Right lobe of liver (tissue), 6 donors: ENCODE data around the gene PIK3CB. TPM values are rescaled to one million over a fixed set of nuclear protein-coding genes. Genes with fewer than 3 reads are reported as not detected.
A peak's percentile ranks its signal among the peaks of the same experiment; 100 is the strongest.

Source experiments
- ATAC-seq, 4 donors: fragments of 200-7000 bp; cut with Tn5 transposase; one replicate each; pipeline ENCODE4 v1.9.1; 2020; ENCODE audit warnings: mild to moderate bottlenecking in 4 of 4, moderate library complexity in 4 of 4
- DNase-seq, 3 donors: peaks; one replicate each; pipeline ENCODE4 v3.0.0-alpha.2; 2020
- H3K27ac ChIP-seq, 3 donors: fragments of 200-600 bp; one replicate each; pipeline ENCODE4 v1.8.0; 2022
- H3K27me3 ChIP-seq, 2 donors: fragments of 200-600 bp; one replicate each; pipeline ENCODE4 v1.8.0; 2022
- H3K36me3 ChIP-seq, 4 donors: fragments of 200-600 bp; sonication (generic) in 1 of 4; one replicate each; pipeline versions ENCODE4 v1.5.1 to v1.8.0; 2017 to 2022; ENCODE audit warnings: control low read depth in 1 of 4
- H3K4me1 ChIP-seq, 4 donors: fragments of 200-600 bp; sonication (generic) in 1 of 4; one replicate each; pipeline versions ENCODE4 v1.5.1 to v1.8.0; 2017 to 2022; ENCODE audit warnings: control low read depth in 1 of 4
- H3K4me3 ChIP-seq, 3 donors: fragments of 200-600 bp; one replicate each; pipeline ENCODE4 v1.8.0; 2022
- H3K9me3 ChIP-seq, 4 donors: fragments of 200-600 bp; sonication (generic) in 1 of 4; one replicate each; pipeline versions ENCODE4 v1.5.1 to v1.8.0; 2017 to 2022; ENCODE audit warnings: control low read depth in 1 of 4
- CTCF ChIP-seq, 4 donors: fragments of 200-600 bp in 3 of 4; fragments of 450-650 bp in 1 of 4; IDR thresholded peaks; one replicate each; pipeline versions ENCODE4 v1.5.1 to v1.8.0; 2016 to 2022; ENCODE audit warnings: antibody characterized with exemption in 4 of 4, mild to moderate bottlenecking in 2 of 4
- POLR2A ChIP-seq: fragments of 450-650 bp; IDR thresholded peaks from one replicate; pipeline ENCODE4 v1.6.1; 2017; ENCODE audit warnings: antibody characterized with exemption, mild to moderate bottlenecking
- WGBS: methylation state at CpG from one replicate; pipeline ENCODE4 v1.1.6; 2018; ENCODE audit warnings: low coverage, low lambda C conversion rate; ENCODE audit not compliant: insufficient coverage; ENCODE audit errors: missing lambda C conversion rate; 5-methylcytosine and 5-hydroxymethylcytosine counted together
- intact Hi-C, 2 donors: fragments of 100-400 bp; cut with DNase I; formaldehyde crosslinking; loops; one replicate each; pipeline versions ENCODE4 v1.11.2 to v1.14.1; 2022
- total RNA-seq, 6 experiments: library from RNA; depleted of rRNA in 2 of 6; stranded (reverse); fragments of >200 nt in 2 of 6; fragmentation: NEBNext Ultra II Directional in 3 of 6; extraction: Animal tissue kit (Norgen Biotek cat#: 25700) in 3 of 6; gene quantifications; one replicate each; pipeline versions ENCODE4 v1.1.0 to v1.2.4, GENCODE V29; 2016 to 2023
- donor health status: DM: no; HTN: yes; CAD: no.
- donor health status: DM: no; HTN: no; CAD: no.
- donor health status: DM: no; HTN: no; CAD: no.
- donor health status: DM: no; HTN: yes; CAD: no.
- donor health status: DM: no; HTN: yes; CAD: no.

The PIK3CB gene
- total RNA-seq, 6 experiments from 2014 or later, result 12.1 to 20.9 (median 14.6) TPM

DNA sequence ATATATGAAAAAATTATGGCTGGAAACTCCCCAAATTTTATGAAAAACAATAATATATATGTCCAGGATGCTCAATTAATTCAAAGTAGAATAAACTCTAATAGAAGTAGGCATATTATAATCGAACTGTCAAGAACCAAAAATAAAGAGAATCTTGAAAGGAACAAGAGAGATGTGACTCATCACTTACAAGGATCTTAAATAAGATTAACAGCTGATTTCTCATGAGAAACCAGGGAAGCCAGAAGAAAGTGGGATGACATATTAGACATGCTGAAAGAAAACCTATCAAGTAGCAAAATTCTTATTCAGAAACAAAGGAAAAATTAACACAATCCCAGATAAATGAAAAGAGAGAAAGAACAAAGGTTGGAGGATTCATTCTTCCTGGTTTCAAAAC lies 159.3 kb downstream of the PIK3CB start:
- no peaks in the 10 kb centered on the region for H3K36me3 ChIP-seq
- H3K4me3 ChIP-seq, result no peak overlapping the region
- H3K27me3 ChIP-seq, result no peaks in the 10 kb centered on the region
- no peak for TF ChIP-seq CTCF (IDR thresholded peaks at IDR 0.05)
- no peak for TF ChIP-seq POLR2A
- intact Hi-C loops, result no loop called here
- DNase-seq, result no peak
- peaks cover 0 to 9% (median 0%) of the 10 kb centered on the region in 4 donors for H3K4me1 ChIP-seq
- WGBS, result 88% methylated on average over 1 of the region's 1 CpG
- no peak overlapping the region for H3K27ac ChIP-seq
- ATAC-seq, result no peak
- no peaks in the 10 kb centered on the region for H3K9me3 ChIP-seq

DNA sequence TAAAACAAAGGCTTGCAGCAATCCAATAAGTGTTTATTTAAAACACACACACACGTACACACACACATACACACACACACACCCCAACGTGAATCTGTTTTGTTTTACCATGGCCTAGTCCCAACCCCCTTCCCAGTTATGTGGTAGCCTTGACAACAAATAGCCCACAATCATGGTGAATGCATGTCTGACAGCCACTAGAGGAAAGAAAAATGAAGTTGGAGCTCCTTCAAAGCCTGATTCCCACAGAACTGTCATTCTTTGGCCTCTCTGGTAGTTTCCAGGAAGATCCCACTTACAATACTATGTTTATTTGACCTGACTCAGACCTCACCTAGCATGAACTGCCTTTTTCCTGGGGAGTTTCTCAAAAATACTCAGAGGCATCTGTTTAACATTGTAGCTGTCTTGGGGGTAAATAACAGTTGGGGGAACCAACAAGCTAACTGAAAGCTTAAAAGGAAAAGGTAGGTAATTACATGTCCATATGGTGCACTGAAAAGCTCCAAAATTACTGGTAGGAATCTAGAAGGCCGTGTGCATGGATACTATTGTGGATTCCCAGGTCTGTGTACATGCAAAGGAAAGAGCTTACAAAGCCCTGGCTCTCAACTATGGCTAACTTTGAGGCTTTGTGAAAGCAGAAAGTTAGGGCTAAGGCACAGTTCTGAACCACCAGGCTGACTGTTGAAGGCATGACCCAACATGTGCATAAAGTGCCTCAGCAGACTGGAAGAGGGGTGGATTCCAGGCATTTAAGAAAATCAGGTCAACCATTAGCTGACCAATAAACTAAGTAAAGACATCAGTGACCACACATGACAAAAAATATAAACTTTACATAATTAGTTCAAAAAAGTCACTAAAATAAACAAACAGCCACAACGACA lies 160.8 kb downstream of the PIK3CB start:
- Histone ChIP-seq H3K27me3 (no peaks in the 10 kb centered on the region), H3K9me3 (no peaks in the 10 kb centered on the region), H3K36me3 (no peaks in the 10 kb centered on the region), H3K4me3 (no peak overlapping the region), H3K4me1 (peaks cover 0 to 21% (median 3%) of the 10 kb centered on the region in 4 donors), H3K27ac (no peak overlapping the region)
- peak in 1 of 4 donors; percentile 29 for ATAC-seq
- WGBS, result 62% methylated on average over 4 of the region's 4 CpGs
- no peak for DNase-seq
- intact Hi-C loops, result no loop called here
- TF ChIP-seq CTCF (IDR thresholded peaks at IDR 0.05) (no peak), POLR2A (no peak)

DNA sequence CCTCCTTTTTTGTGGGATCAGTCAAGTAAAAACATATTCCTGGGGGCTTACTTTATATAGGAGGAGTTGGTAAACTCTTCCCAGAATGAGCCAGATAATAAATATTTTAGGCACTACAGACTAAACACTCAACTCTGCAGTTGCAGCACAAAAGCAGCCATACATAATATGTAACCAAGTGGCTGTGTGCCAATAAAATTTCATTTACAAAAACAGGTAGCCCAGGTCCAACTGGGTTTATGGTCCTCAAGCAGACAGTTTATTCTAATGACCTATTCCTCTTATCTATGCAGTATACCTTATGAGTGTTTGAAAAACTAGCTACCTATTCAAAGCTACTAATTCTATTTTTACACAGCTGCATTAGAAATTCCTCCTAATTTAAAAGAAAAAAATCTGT lies 164.3 kb downstream of the PIK3CB start:
- H3K9me3 ChIP-seq, result no peaks in the 10 kb centered on the region
- H3K4me3 ChIP-seq, result no peak overlapping the region
- TF ChIP-seq CTCF (IDR thresholded peaks at IDR 0.05) (no peak), POLR2A (no peak)
- ATAC-seq (peak in 1 of 4 donors; percentile 19), DNase-seq (no peak)
- no peaks in the 10 kb centered on the region for H3K27me3 ChIP-seq
- intact Hi-C loops, result no loop called here
- H3K27ac ChIP-seq, result no peak overlapping the region
- H3K36me3 ChIP-seq, result no peaks in the 10 kb centered on the region
- peaks cover 0 to 32% (median 3%) of the 10 kb centered on the region in 4 donors for H3K4me1 ChIP-seq

DNA sequence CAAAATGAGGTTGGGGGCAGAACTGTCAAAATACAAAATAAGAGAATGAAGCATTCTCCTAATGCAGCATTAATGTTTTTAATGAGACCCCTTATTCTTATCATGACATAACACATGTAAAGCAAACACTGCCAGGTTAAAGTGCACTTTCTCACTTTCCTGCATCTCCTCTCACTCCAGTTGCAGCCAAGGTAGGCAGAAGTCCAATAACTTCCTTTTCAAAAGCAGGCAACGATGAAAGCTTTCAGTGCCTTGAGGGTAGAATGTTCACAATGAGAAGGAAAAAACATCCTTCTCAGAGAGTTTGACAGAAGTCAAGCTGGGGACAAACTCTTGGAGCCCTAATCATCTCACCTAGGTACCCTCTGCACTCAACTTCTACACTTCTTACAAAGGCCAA lies 166.6 kb downstream of the PIK3CB start:
- Histone ChIP-seq H3K27ac (no peak overlapping the region), H3K9me3 (no peaks in the 10 kb centered on the region), H3K36me3 (peaks cover 0 to 12% (median 5%) of the 10 kb centered on the region in 4 donors), H3K27me3 (no peaks in the 10 kb centered on the region), H3K4me1 (peaks cover 0 to 32% (median 3%) of the 10 kb centered on the region in 4 donors), H3K4me3 (no peak overlapping the region)
- TF ChIP-seq POLR2A (no peak), CTCF (IDR thresholded peaks at IDR 0.05) (no peak)
- ATAC-seq (peak in 3 of 4 donors; percentile 30 to 71 (median 63)), DNase-seq (no peak)
- WGBS, result 0% methylated on average over 1 of the region's 1 CpG
- intact Hi-C loops, result no loop called here
